Left forelimb (tissue), 1 donor: ENCODE results near the gene COPS3.

Experiments
- DNase-seq: peaks from one replicate; pipeline ENCODE4 v3.0.0-alpha.2; 2018; ENCODE audit warnings: low spot score

Gene COPS3

DNA sequence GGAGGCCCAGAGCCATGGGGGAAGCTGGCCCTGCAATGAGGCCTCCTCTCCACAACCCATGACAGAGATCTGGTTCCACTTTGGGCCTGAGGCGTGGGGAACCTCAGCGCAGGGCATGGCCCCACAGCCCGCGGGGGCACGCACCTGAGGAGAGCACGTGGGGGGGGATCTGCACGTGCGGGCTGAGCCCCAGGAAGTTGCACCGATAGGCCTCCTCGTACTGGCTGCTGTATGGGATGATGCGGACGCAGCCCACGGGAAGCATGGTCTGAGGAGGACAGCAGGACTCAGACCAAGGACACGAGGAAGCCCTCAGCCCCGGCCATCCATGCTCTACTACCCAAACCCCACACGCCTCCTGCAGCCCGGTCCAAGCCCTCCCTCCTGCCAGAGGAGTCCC lies 64.8 kb downstream of the COPS3 start:
- no peak for DNase-seq

DNA sequence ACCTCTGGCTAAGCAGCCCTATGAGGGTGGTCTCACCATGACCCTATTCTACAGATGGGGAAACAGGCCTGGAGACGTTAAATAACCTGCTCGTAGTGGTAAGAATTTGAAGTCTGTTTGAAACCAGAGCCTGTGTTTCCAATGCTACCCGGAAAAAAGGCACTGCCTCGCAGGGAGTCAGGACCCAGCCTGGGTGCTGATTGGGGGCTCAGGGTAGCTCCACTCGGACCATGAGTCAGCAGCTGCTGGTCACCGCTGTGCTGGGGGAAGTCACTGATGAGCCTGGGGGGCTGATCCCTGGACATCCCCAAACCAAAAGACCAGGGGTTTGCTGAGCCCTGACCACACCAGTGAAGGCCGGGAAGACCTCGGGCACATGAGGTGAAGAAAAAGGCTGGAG lies 65.5 kb downstream of the COPS3 start:
- DNase-seq: no peak

DNA sequence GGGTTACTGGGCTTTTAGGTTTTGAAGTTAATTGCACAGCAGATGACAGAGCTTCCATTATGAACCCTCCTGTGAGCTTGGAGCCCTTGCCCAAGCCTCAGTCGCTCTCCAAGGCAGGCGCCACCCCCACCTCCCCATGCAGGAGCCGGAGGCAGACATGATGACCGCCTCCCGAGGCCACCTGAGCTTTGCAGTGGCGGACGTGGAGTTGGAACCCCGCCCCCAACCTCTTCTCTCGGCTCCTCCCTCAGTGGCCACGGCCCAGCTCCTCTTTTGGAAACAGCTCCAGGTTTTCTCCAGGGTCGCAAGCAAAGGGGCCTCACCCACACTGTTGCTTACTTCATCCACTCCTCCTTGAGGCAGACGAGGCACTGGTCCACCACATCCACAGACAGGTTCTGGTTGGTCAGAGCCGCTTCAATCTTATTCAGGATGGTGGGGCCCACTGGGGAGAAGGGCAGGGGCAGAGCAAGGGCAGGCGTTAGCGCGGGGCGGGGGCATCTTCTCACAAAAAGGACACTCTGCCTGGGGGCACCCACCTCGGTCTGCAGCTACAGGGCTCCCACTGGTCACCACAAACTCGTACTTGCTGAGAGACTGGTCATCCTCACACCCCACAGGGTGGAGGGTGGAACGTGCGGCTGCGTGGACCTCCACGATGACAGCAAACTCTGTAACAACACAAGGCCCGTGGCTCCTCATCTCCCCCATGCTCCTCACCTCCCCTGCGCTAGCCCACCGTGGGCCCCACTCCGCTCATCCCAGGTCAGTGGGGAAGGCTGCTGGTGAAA lies 66.2 kb downstream of the COPS3 start:
- no peak for DNase-seq

DNA sequence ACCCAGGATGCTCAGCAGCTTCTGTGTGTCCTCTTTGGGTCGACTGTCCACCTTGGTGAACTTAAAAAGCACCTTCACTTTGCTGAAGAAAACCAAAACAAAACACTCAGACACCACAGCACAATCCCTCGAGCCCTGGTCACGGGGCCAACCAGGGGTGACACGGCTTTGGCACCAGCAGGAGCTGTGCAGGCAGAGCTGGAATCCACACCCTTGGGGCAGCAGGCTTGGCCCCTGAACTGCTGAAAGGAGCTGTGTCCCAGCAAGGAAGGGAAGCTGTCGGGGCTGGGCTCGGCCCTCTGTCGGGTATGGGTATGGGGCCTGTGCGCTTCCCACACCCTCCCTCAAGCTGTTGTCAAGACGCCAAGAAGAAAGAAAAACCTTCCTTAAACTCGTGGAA lies 67.3 kb downstream of the COPS3 start:
- DNase-seq: no peak

DNA sequence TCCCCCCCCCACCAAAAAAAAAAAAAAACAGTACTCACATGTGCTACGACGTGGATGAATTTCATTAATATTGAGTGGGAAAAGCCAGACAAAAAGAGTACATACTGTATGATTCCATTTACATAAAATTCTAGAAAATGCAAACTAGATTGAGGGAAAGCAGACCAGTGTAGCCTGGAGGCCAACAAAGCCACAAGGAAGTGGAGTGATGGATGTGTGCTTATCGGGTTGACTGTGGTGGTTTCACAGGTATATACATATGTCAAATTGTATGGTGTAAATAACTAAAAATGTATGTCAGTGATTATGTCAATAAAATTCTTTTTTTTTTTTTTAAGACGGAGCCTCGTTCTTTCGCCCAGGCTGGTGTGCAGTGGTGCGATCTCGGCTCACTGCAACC lies 73.0 kb downstream of the COPS3 start:
- DNase-seq: no peak

DNA sequence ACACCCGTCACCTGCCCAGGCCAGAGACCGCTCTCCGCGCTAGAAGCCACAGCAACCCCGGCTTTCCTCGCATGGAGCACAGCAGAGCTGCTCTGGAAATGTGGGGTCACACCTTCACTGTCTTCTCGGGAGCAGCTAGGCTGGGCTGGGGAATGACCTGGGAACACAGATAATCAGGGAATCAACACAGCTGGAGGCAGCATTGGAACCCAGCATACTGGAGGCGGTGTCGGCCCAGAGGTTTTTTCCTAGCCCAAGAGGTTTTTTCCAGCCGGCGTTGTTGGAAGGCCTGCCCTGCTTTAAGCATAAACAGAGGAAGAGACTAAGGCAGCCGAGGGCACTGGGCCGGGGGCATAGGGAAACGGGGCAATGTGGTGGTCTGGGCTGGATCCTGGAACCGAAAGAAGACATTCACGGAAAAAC lies 74.1 kb downstream of the COPS3 start:
- no peak for DNase-seq

DNA sequence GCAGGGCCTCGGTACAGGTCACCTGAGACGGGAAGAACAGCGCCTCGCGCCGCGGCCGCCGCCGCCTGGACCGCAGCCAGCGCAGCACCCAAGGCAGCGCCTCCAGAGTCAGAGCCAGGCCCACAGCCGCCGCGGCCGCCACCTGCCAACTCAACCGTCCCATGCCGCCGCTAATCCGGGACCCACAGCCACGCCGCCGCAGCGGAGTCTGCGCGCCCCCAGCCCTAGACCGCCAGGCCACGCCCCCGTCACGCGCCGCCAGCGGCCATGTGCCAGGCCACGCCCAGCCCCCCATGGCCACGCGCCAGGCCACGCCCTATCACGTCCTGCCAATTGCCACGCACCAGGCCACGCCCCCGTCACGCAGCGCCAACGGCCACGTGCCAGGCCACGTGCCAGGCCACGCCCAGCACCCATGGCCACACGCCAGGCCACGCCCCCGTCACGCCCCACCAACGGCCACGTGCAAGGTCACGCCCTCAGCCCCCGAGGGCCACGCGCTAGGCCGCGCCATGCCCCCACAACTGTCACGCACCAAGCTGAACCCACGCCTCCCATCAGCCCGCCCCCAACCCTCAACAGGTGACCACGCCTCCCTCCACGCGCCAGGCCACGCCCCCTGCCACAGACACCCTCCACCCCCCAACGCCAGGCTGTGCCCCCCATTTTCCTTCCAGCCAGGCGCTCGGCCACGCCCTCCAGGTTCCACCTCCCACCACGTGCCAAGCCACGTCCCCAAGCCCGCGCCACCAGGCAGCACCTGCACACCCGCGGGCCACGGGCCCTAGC lies 74.7 kb downstream of the COPS3 start, which contains the start of gene PLD6:
PLD6 (minus strand) TSS at position 210 of the 789 bp plus-strand sequence; CDS start at position 163, 47 bp downstream.
- peak; percentile 79 for DNase-seq

DNA sequence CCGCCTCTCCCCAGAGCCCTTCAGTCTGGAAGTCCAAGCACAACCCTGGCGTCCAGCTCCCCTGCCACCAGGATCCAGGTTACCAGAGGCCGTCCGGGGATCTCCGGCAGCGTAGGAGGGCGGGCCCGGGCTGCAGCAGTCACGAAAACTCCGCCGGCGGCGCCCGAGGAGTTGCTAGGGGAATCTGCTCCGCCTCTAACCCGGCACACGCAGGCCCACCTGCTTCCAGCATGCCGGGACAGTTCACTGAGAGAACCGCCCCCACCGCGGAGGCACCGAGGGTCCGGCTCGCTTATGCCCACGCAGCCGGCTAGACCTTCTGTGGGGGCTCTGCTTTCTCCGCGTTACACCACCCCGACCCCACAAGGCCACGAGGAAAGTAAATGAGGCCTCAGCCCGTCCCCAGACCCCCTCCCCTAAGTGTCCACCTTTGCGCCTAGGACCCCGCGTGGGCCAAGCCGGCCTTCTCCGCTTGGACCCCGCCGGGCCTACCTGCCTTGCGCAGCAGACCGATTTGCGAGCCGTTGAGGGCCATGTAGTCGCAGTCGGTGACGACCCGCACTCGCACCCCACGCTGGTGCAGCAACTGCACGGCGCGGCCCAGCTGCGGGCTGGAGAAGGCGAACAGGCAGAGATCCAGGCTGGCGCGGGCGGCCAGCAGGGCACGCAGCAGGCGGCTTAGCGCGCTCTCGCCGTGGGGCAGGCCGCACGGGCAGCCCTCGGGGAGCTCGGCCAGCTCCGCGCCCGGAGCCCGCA lies 75.5 kb downstream of the COPS3 start:
- peak; percentile 74 for DNase-seq

DNA sequence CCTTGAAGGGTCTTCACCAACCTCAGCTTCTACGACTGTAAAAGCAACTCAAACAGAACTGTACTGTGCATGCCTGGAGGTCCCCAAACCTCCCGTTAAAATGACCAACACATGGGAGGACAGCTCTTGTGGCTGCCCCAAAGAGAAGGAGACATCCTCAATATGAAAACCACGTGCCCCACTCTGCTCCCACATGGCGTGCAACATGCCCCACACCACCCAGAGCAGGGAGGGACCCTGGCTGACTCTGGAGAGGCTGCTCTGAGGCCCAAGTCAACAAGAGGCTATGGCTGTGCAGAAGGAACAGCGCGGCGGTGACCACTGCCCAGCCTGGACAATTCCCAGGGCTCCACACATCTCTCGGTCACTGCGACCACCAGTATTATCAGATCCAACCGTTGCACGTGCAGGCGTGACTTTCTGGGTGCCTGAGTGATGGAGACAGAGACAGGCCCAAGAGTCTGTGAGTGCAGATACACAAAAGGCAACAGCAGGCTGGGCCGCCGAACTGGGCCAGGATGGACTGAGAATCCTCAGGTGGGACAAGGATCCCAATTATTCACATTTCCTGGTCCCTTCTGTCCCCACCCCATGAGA lies 76.3 kb downstream of the COPS3 start:
- no peak for DNase-seq

DNA sequence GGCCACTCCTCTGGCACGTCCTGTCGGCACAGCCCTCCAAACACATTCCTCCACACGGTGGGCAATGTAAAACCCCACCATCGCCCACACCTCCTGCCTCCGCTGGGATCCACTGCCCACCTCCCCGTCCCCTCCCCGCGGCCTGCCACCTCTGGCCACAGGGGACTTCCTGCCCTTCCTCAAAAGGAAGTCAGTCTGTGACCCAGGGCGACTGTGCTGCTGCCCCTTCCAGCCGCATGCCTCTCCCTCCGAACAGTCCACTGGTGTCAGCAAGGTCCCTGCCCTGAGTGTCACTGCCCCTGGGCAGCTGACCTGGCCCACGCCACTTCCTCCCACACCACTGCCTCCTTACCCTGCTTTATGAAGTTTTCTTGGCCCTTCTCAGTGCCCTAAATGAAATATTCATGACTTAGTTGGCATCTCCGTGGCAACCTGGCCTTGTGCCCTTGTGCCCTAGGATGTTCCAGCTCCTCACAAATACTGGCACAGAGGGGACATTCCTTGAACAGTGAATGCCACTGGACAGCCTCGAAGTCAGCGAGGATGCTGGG lies 76.9 kb downstream of the COPS3 start:
- DNase-seq: no peak

DNA sequence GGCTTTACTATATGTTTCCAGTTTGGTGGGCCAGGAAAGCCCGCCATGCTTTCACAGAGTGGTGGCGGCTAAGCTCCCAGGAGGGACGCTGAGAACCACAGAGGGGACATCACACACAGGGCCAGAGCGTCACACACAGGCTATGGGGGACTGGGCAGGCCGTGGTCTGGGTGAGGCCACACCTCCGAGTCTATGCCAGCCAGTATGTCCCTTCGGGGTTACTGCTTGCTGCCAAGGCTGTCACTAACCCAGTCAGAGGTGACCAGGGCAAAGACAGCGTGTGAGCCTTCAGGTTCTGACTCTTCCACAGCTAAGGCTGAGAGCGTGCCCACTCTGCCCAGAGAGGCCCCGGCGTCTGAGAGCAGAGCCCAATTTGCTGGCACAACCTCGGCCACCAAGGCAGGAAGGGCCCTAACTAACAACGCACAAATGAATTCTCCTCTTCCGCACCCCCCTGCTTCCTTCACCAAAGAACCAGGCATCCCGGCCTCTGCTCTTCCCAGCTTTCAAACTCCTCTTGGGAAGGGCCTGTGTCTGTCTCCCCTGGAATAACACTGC lies 77.8 kb downstream of the COPS3 start:
- no peak for DNase-seq

DNA sequence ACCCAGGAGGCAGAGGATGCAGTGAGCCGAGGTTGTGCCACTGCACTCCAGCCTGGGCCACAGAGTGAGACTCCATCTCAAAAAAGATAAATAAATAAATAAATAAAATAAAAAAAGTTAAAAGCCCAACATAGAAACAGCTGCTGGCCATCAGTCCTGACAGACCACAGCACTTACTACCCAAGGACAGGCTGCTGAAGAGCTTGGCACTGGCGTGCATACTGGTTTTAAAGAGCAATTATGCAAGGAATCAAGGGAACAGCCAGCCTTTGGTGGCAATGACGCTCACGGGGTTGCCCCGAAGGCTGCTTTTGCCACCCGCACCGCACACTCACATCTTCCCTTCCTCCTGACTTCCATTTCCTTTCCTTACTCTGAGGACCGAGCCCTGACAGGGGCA lies 79.1 kb downstream of the COPS3 start:
- DNase-seq: no peak

DNA sequence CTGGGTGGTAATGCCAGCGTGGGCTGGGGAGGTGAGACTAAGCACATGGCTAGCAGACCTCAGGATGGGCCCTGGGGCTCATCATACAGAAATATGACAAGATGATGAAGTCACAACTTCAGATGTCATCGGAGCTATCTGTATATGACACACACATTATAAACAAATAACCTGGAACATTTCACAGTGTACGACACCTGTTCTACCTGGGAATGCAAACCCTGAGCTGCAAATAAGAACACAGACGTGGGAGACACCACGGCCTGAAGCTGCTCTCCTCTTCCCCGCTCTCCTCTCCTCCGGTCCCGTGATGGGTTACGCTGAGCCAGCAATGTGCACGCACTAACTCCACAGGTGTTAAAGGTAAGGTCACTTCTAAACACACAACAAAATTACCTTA lies 79.8 kb downstream of the COPS3 start:
- DNase-seq: no peak

DNA sequence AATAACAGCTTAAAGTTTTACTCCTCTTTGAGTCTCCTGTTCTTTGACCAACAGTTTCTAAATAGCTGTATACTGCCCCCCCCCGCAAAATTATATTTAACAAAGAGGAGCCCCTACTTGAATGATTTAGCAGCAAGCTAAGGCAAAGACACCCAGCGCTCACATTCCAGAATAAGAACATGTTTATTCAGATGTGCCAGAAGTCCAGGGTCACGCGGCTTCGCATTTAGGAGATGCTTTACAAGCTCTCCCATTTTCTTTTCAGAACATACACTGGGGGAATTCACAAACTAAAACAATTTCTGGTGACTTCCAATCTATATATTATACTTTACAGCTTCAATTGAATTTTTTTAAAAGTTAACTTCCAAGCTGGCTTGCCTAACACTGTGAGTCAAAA lies 80.2 kb downstream of the COPS3 start:
- DNase-seq: no peak

DNA sequence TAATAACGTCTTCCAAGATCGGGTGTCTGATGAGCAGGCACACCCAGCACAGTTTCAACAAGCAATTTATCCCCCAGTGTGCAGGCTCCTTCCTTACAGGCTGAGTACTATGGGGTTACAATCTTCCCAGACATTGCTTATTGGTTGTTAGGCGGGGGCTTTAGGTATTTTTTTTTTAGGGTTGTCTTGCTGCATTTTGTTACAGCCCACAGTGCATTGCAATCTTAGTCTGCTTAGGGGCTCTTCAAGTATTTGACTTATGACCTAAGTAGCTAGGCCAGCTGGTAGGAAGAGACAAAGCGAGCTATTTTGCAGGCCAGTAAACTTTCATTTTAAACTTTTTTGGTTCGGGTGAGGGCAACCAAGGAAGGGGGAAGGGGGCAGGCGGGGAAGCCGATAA lies 80.7 kb downstream of the COPS3 start:
- no peak for DNase-seq

DNA sequence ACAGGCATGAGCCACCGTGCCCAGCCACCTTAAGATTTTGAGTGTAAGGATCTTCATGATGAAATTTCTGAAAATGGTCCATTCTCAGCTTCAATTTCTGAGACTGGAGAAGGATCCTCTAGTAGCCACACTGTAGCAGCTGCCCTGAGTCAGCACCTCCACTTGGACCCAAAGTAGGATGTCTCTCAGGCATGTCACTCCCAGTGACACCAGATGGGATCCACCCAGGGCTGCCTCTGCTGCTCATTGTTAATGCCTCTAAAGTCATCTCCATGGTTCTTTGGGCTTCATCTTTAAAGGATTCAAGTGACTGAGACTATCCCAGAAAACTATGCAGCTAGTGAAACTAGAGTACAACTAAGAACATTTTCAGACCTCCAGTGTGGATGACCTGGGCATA lies 82.8 kb downstream of the COPS3 start:
- DNase-seq: no peak

DNA sequence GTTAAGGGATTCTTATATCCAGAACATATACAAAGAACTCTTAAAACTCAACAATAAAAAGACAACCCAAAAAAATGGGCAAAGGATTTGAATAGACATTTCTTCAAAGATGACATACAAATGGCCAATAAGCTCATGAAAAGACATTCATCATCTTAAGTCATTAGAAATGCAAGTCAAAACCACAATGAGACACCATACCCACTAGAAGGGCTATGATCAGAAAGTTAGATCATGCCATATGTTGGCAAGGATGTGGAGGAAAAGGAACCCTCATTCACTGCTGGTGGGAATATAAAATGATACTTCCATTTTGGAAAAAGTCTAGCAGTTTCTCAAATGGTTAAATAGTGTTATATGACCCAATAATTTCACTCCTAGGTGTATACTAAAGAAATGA lies 84.3 kb downstream of the COPS3 start:
- DNase-seq: no peak
